ENCODE data around the gene TTC4.

- TF ChIP-seq, protein P1, sequence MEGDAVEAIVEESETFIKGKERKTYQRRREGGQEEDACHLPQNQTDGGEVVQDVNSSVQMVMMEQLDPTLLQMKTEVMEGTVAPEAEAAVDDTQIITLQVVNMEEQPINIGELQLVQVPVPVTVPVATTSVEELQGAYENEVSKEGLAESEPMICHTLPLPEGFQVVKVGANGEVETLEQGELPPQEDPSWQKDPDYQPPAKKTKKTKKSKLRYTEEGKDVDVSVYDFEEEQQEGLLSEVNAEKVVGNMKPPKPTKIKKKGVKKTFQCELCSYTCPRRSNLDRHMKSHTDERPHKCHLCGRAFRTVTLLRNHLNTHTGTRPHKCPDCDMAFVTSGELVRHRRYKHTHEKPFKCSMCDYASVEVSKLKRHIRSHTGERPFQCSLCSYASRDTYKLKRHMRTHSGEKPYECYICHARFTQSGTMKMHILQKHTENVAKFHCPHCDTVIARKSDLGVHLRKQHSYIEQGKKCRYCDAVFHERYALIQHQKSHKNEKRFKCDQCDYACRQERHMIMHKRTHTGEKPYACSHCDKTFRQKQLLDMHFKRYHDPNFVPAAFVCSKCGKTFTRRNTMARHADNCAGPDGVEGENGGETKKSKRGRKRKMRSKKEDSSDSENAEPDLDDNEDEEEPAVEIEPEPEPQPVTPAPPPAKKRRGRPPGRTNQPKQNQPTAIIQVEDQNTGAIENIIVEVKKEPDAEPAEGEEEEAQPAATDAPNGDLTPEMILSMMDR (conservative IDR thresholded peaks at IDR 0.05; ENCODE audit: low read depth, low read length), result no peak
- TF ChIP-seq EZH2phosphoT487 (IDR thresholded peaks at IDR 0.05; ENCODE audit: borderline replicate concordance, low read length) (no peak), EZH2 (IDR thresholded peaks at IDR 0.05; ENCODE audit: low read length, unreplicated experiment) (no peak)
These were observed 12.4 kb downstream of the TTC4 start for GRCh38 chr1:54728027-54728426.
